ENCODE data around the gene SRSF9.
"Not testable (repeated sequence)": the region's sequence is repeated elsewhere in the genome, so short reads cannot be mapped to it uniquely, and the experiment has no call there.

SRSF9 gene

GRCh38 chr12:120481022-120481767, 11.6 kb upstream of the SRSF9 start:
- DNase-seq (ENCODE audit: low read depth in 2 of 2): no peak

DNA sequence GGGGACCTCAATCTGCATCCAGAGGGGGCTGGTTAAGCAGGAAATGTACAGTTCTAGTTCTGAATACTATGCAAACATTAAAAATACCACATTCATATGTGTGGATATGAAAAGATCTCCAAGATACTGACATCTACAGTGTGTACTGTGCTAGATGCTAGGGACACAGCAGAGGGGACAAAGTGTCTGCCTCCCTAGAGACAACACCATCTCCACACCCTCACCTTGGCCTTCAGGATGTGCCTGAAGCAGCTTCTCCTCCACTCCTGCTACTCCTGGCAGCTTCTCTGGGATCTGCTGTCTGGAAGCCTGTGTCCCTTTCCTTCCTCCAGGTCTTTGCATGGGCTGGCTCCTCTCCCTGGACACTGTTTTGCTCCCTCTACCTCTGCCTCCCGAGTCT, 10.7 kb upstream of the SRSF9 start:
- no peak for DNase-seq (ENCODE audit: low read depth in 2 of 2)

- no peak for DNase-seq (ENCODE audit: low read depth in 2 of 2)
These were observed 9.9 kb upstream of the SRSF9 start for GRCh38 chr12:120479458-120479857.

GRCh38 chr12:120475643-120476042, 6.1 kb upstream of the SRSF9 start:
- DNase-seq (ENCODE audit: low read depth in 2 of 2): no peak

DNA sequence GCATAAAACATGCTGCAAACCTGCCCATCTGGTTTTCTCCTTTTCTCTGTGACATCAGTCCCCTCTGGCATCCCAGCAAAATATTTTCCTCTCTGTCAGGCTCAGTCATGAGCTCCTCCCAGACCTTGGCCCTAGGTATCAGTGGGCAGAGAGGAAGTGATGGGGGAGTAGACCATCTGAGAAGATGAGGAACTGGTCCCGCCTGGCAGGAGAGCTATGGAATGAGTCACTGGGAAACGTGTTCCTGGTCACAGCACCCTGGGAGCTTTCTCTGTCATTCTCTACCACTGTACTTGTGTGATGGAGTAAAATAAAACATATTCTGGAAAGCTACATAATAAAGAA, 5.0 kb upstream of the SRSF9 start:
- DNase-seq (ENCODE audit: low read depth in 2 of 2): no peak

DNA sequence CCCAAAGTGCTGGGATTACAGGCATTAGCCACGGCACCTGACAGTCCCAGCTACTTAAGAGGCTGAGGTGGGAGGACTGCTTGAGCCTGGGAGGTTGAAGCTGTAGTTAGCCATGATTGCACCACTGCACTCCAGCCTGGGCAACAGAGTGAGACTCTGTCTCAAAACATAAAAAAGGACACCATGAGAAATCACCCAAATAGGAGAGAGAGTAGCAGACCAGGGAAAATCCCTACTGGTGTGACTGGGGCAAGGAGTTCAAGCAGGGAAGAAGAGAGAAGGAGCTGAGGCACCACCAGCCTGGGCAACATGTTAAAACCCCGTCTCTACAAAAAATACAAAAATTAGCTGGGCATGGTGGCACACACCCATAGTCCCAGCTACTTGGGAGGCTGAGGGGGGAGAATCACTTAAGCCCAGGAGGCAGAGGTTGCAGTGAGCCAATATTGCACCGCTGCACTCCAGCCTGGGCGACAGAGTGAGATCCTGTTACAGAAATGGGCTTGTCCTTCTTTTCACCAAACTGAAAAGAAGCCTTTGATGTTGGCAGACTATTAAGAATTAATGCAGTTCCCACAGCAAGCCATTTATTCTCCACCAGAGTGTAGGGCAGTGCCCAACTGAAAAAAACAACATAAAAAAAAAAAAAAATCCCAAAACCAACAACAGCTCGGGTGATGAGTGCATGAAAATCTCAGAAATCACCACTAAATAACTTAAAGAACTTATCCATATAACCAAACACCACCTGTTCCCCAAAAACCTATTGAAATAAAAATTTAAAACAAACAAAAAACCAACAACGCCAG, 4.5 kb upstream of the SRSF9 start:
- DNase-seq (ENCODE audit: low read depth in 2 of 2): no peak

DNA sequence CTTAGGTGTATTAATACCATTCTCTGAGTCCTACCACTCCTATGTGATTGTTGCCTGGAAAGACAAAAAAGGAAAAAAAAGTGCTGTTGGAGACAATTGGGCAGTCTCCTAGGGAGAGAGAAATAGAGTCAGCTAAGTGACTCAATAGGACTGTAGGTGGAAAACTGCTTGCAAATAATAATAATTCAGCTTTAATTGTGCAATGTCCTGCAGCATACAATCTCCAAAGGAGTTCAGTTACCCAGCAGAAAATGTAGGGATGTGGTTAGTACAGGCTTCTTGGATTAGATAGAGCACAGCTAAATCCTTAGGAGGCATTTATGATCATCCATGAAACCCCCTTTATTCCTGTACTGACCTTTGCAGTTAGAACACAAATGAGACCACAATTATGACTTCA, 3.0 kb upstream of the SRSF9 start:
- DNase-seq (ENCODE audit: low read depth in 2 of 2): no peak

DNA sequence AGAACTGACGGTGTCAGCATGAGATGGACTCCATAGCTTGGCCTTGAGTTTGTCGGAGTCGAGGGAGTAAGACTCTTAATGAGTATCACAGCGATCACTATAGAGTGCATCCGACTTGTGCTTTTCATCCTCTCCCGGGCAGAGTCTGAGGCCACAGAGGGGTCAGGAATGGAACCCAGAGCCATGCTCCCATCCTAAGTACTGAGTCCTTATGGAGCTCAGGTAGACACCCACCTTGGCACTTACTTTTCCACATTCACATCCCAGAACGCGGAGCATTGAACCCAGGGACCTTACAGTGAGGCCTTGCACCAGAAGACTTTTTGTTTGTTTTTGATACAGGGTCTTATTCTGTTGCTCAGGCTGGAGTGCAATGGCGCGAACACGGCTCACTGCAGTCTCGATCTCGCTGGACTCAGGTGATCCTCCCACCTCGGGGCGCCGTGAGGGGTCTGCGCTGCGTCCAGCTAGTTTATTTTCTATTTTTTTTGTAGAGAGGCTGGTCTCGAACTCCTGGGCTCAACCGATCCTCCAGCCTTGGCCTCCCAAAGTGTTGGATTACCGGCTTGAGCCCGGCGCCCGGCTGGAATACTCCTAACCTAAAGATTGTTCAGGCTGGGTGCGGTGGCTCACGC, 719 bp upstream of the SRSF9 start:
- DNase-seq (ENCODE audit: low read depth in 2 of 2): no peak

DNA sequence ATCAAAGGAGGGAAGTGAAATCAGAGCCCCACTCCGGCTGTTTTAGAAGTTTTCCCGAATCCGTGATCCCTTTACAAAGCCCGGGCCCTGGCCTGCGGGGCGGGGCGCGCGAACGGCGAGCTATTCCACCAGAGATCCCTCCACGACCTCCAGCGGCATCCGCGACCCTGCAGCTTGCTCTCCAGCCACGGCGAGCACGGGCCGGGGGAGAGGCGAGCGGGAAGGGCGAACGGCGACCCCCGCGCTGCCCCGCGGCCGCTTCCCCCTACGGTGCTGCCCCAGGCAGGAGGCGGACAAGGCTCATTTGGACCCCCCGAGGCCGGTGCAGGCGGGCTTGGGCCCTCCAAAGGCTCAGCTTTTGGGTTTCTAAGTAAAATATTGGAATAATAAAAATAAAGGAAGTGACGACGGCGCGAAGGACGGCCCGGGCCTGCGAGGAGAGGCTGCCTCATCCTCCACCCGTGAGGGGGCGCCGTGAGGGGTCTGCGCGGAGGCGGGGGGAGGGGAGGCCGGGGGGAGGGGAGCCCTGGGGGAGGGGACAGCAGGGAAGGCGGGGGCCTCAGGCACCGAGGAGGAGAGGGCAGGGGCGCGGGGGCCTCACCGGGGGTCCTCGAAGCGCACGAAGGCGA, 613 bp downstream of the SRSF9 start:
- DNase-seq (ENCODE audit: low read depth in 2 of 2): peak; percentile 24 to 31

DNA sequence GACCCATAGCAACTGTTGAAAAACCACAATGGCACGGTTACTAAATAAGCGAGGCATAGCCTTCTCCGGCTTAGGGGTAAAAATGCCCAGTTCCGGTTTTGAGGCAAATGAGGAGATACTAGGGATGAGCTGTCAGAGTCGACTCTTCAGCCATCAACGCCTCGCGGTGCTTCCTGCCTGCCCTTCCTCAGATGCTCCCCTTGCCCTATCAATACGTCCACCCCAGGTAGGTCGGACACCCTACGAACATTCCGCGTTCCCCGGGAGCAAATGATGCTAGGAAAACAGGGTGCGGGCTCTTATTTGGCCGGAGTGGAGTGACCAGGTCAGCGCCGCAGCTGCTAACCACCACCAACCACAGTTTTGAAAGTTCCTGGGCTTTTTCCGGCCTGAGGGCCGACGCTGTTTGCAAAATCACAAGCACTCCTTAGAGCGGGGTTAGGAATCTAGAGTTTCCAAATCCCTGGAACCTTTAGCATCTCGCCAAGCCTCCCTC, 1.2 kb downstream of the SRSF9 start:
- DNase-seq (ENCODE audit: low read depth in 2 of 2): no peak

GRCh38 chr12:120467439-120467838, 2.1 kb downstream of the SRSF9 start:
- no peak for DNase-seq (ENCODE audit: low read depth in 2 of 2)

DNA sequence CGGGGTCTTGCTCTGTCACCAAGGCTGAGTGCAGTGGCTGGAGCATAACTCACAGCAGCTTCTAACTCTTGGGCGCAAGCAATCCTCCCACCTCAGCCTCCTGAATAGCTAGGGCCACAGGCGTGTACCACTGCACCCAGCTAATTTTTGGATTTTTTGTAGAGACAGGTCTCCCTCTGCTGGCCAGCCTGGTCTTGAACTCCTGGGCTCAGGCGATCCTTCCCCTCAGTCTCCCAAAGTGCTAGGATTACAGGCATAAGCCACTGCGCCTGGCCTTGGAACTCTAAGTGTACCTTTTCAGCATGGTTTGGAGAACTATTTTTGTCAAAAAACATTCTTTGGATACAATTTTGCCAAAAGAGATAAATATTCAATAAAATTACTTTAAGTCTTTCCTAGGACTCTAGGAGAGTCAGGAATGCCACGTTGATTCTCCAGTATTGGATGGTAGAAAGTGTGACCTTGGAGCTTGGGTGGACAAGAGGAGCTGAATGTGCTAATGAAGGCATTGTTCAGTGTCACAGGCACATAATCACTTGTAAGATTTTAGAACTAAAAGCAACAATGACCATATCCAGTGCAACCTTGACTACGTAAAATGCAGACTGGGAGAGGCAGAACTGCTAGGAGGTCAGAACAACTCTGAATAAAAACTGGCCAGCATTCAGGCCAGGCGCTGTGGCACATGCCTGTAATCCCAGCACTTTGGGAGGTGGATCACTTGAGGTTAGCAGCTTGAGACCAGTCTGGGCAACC, 2.8 kb downstream of the SRSF9 start:
- peak in 1 of 2 donors; percentile 18 for DNase-seq (ENCODE audit: low read depth in 2 of 2)

DNA sequence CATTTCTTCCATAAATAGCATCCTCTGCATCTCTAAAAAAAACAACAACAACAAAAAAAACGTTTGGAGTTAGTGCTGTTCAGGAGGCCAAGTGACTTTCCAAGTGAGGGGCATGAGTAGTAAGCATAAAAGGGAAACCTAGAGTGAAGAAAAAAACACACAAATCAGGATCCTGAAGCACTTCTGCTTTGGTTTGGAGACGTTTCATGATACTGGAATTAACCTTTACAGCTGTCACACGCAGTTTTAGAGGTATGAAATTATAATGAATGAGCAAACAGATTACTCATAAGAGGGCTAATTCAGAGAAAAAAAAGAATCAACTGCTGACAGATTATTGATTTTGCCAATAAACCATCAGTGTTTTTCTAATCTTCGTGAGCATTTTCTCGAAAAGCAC, 3.8 kb downstream of the SRSF9 start:
- no peak for DNase-seq (ENCODE audit: low read depth in 2 of 2)

GRCh38 chr12:120463712-120464111, 5.8 kb downstream of the SRSF9 start:
- DNase-seq (ENCODE audit: low read depth in 2 of 2): no peak

- DNase-seq (ENCODE audit: low read depth in 2 of 2): no peak
These were observed 7.4 kb downstream of the SRSF9 start for GRCh38 chr12:120462099-120462640.

DNA sequence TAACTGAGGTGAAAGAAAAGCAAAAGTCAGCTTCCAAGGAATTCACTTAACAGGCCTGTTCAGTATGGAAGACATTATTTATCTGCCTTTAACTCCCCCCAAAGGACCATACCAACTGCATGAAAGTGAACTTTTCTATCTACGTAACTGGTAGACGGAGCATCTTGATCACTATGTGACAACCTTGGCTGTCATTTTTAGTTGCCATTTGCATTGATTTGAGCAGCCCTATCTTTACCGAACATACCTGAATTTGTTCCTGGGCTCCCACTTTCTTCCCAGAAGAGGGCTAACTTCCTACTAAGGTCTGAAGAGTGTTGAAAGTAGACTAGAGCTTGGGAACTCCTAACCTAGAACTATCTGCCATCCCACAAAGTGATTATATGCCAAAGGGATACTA, 9.4 kb downstream of the SRSF9 start:
- DNase-seq (ENCODE audit: low read depth in 2 of 2): no peak

DNA sequence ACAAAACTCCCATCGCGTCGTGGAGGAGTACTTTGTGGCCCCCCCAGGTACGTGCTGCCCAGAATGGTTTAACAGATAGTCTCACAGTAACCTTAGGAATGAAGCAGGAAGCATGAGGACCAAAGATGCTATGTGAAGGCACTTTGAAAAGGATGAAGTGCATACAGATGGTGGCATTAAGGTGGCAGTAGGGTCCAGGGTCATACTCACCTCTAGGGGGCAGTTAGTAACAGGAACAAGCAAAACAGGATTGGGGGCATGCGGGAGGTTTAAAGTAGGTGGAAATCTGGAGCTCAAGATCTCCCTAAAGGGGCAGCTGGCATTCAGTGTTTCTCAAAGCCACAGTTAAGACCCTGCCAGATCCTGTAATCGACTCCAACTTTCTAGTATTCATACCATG, 12.4 kb downstream of the SRSF9 start:
- DNase-seq (ENCODE audit: low read depth in 2 of 2): no peak

- DNase-seq (ENCODE audit: low read depth in 2 of 2): no peak
These were observed 14.2 kb downstream of the SRSF9 start for GRCh38 chr12:120455302-120455701.

- no peak for DNase-seq (ENCODE audit: low read depth in 2 of 2)
These were observed 15.6 kb downstream of the SRSF9 start for GRCh38 chr12:120453977-120454376.

DNA sequence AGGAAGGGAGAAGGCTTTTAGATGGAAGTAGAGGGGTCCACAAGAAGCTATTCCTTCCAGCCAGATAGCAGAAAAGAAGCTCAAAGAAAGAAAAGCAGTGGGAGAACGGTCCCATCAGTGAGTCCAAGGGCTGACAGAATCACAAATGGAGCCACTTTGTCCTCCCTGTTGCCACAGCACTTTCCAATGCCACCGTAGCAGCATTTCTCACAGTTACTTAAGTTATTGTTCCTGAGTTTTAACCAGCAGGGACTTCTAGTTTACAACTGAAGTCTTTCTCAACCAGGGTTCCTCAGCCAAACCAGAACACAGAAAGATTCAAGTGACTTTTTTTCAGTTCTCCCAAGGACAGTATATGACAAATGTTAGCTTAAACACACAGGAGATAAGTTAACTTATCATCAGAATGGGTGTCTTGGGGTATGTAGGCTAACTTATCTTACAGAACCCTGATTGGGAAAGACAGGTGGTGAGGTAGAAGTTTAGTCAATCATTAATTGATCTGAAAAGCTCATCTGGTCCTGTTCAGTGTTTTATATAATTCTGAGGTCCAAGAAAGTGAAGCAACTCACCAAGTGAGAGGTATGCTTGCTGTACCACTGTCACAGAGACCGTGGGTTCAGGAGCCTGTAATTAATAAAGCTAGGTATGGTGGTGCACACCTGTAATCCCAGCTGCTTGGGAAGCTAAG, 16.3 kb downstream of the SRSF9 start:
- DNase-seq (ENCODE audit: low read depth in 2 of 2): no peak

DNA sequence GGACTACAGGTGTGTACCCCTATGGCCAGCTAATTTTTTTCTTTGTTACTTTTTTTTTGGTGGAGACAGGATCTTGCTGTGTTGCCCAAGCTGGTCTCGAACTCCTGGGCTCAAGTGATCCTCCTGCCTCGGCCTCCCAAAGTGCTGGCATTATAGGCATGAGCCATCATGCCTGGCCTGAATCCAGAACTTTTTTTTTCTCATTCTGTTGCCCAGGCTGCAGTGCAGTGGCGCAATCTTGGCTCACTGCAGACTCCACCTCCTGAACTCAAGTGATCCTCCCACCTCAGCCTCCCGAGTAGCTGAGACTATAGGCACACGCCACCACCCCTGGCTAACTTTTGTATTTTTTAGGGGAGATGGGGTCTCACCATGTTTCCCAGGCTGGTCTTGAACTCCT, 17.0 kb downstream of the SRSF9 start:
- not testable (repeated sequence) for DNase-seq (ENCODE audit: low read depth in 2 of 2)

All from activated CD4-positive, alpha-beta T cell treated with anti-CD3 and anti-CD28 coated beads for 24 hours (primary cell).